GM19467 (cell line): Measurements from ENCODE around the gene NFE2L1.
"Not testable (repeated sequence)": the region's sequence is repeated elsewhere in the genome, so short reads cannot be mapped to it uniquely, and the experiment has no call there.

Experiments used
- ATAC-seq: cut with Tn5 transposase; IDR thresholded peaks from one replicate; pipeline ENCODE4 v1.9.1; 2021; ENCODE audit warnings: mild to moderate bottlenecking, moderate library complexity; ENCODE audit not compliant: unreplicated experiment

Gene NFE2L1

GRCh38 chr17:48047741-48048383, at the start of gene NFE2L1:
Gene NFE2L1 (plus strand): TSS chr17:48048359. CDS start chr17:48051119, 2,760 bp downstream.
- ATAC-seq: peak; percentile 87

- ATAC-seq: no peak
Observed at GRCh38 chr17:47999582-47999981, 48.6 kb upstream of the NFE2L1 start.

GRCh38 chr17:48001197-48001596, 47.0 kb upstream of the NFE2L1 start:
- ATAC-seq: no peak

- ATAC-seq: not testable (repeated sequence)
Observed at GRCh38 chr17:48001657-48002056, 46.5 kb upstream of the NFE2L1 start.

GRCh38 chr17:48002266-48002915, 45.8 kb upstream of the NFE2L1 start:
- no peak for ATAC-seq

GRCh38 chr17:48002916-48003416, 45.2 kb upstream of the NFE2L1 start:
- ATAC-seq: no peak

- no peak for ATAC-seq
Observed at GRCh38 chr17:48003417-48004151, 44.6 kb upstream of the NFE2L1 start.

GRCh38 chr17:48004983-48005382, 43.2 kb upstream of the NFE2L1 start:
- ATAC-seq: no peak

GRCh38 chr17:48006936-48007709, 41.0 kb upstream of the NFE2L1 start:
- no peak for ATAC-seq

- ATAC-seq: no peak
Observed at GRCh38 chr17:48010193-48010592, 38.0 kb upstream of the NFE2L1 start.

- ATAC-seq: no peak
Observed at GRCh38 chr17:48011405-48012150, 36.6 kb upstream of the NFE2L1 start.

- ATAC-seq: no peak
Observed at GRCh38 chr17:48012151-48012520, 36.0 kb upstream of the NFE2L1 start.

GRCh38 chr17:48012654-48013053, 35.5 kb upstream of the NFE2L1 start:
- no peak for ATAC-seq

- no peak for ATAC-seq
Observed at GRCh38 chr17:48013876-48014594, 34.1 kb upstream of the NFE2L1 start.

GRCh38 chr17:48014595-48015111, 33.5 kb upstream of the NFE2L1 start:
- no peak for ATAC-seq

GRCh38 chr17:48016112-48016511, 32.0 kb upstream of the NFE2L1 start:
- ATAC-seq: no peak

GRCh38 chr17:48017817-48018158, 30.4 kb upstream of the NFE2L1 start:
- ATAC-seq: not testable (repeated sequence)

GRCh38 chr17:48021934-48022333, 26.2 kb upstream of the NFE2L1 start:
- no peak for ATAC-seq

GRCh38 chr17:48022901-48023300, 25.3 kb upstream of the NFE2L1 start:
- ATAC-seq: no peak
